Activated B cell treated with CpG ODN at 0.5 μM for 24 hours (primary cell): Measurements from ENCODE around the gene CSMD2. TPM values are rescaled to one million over a fixed set of nuclear protein-coding genes. Genes with fewer than 3 reads are reported as not detected.

Experiments
- ATAC-seq: fragments of 200-7000 bp; cut with Tn5 transposase; one replicate; pipeline ENCODE4 v1.10.0; 2021; ENCODE audit warnings: low read depth, mild to moderate bottlenecking, moderate library complexity
- CTCF ChIA-PET: fragments of 350-600 bp; sonication (Branson Sonifier 250); formaldehyde crosslinking; loops from one replicate; lab custom pipeline; 2021; ENCODE audit warnings: antibody characterized with exemption; lab: Charles Lee
- POLR2A ChIA-PET: fragments of 350-600 bp; sonication (Branson Sonifier 250); formaldehyde crosslinking; loops from one replicate; lab custom pipeline; 2021; ENCODE audit warnings: antibody characterized with exemption; lab: Charles Lee
- DNase-seq: peaks from one replicate; pipeline ENCODE4 v3.0.0; 2022
- H3K27ac Mint-ChIP-seq: one replicate; pipeline ENCODE4 v1.8.0; 2020; ENCODE audit warnings: mixed read lengths
- H3K27me3 Mint-ChIP-seq: one replicate; pipeline ENCODE4 v1.8.0; 2021; ENCODE audit warnings: mixed read lengths
- H3K36me3 Mint-ChIP-seq: one replicate; pipeline ENCODE4 v1.8.0; 2021; ENCODE audit warnings: low read depth, mixed read lengths
- H3K4me1 Mint-ChIP-seq: one replicate; pipeline ENCODE4 v1.8.0; 2021; ENCODE audit warnings: mixed read lengths
- H3K4me3 Mint-ChIP-seq: one replicate; pipeline ENCODE4 v1.8.0; 2020; ENCODE audit warnings: mild to moderate bottlenecking, mixed read lengths
- H3K9me3 Mint-ChIP-seq: one replicate; pipeline ENCODE4 v1.8.0; 2020; ENCODE audit warnings: mixed read lengths
- intact Hi-C: fragments of 100-400 bp; cut with micrococcal nuclease; formaldehyde crosslinking; loops from one replicate; pipeline ENCODE4 v1.15.1; 2024
- total RNA-seq: library from RNA; stranded (reverse); gene quantifications from 2 replicates; pipeline ENCODE4 v1.2.3, GENCODE V29; 2022
- TF ChIP-seq, protein P1 (sequence below): fragments of 200-600 bp; IDR thresholded peaks from one replicate; pipeline ENCODE4 v1.8.0; 2022; ENCODE audit warnings: antibody characterized with exemption, mild to moderate bottlenecking

CSMD2 gene
- total RNA-seq, 1 donor from 2014 or later: not detected

DNA sequence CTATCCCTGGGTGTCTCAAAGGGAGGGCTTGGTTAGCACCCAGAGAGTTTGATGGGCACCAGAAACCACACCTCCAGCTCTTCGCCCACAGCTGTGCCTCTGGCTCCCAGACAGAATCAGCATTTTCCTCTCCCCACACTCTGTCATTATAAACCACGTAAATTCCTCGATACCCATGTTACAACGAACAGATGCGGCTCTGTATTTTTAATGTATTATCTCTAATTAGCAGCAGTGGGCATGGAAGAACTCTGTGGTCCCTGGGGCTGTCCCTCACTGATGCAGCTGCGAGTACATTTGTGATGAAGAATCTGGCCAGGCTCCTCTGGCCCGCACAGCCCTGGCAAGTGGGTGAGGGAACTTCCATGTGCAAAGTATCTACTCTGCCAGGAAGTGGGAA is 290.4 kb downstream of the CSMD2 start:
- H3K4me3 Mint-ChIP-seq: no peak overlapping the region
- no peaks in the 10 kb centered on the region for H3K4me1 Mint-ChIP-seq
- no peak for ATAC-seq
- CTCF ChIA-PET: no interaction called here
- TF ChIP-seq, protein P1, sequence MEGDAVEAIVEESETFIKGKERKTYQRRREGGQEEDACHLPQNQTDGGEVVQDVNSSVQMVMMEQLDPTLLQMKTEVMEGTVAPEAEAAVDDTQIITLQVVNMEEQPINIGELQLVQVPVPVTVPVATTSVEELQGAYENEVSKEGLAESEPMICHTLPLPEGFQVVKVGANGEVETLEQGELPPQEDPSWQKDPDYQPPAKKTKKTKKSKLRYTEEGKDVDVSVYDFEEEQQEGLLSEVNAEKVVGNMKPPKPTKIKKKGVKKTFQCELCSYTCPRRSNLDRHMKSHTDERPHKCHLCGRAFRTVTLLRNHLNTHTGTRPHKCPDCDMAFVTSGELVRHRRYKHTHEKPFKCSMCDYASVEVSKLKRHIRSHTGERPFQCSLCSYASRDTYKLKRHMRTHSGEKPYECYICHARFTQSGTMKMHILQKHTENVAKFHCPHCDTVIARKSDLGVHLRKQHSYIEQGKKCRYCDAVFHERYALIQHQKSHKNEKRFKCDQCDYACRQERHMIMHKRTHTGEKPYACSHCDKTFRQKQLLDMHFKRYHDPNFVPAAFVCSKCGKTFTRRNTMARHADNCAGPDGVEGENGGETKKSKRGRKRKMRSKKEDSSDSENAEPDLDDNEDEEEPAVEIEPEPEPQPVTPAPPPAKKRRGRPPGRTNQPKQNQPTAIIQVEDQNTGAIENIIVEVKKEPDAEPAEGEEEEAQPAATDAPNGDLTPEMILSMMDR: no peak
- H3K9me3 Mint-ChIP-seq: no peaks in the 10 kb centered on the region
- H3K27me3 Mint-ChIP-seq: no peaks in the 10 kb centered on the region
- DNase-seq: no peak
- no peak overlapping the region for H3K27ac Mint-ChIP-seq
- intact Hi-C loops: no loop called here
- no peaks in the 10 kb centered on the region for H3K36me3 Mint-ChIP-seq
- POLR2A ChIA-PET: no interaction called here

DNA sequence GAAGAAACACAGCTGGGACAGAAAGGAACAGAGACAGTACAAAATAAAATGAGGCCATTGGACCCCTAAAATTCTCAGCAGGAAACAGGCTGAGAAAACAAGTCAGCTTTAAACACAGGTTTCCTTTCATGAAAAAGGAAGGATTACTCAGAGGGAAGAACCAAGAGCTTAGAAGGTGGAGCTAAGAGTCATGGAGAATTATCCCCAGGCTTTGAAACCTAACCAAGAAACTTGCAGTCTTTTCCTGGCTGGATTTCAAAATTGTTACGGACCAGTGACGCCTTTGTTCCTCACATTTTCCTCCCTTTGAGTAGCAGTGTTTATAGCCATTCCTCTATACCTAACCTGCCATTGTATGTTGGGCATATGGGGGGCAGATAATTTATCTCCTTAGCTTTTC is 292.3 kb downstream of the CSMD2 start:
- Mint-ChIP-seq H3K27me3 (no peaks in the 10 kb centered on the region), H3K4me3 (no peak overlapping the region), H3K9me3 (no peaks in the 10 kb centered on the region), H3K27ac (no peak overlapping the region), H3K4me1 (no peaks in the 10 kb centered on the region), H3K36me3 (no peaks in the 10 kb centered on the region)
- ChIA-PET CTCF (no interaction called here), POLR2A (no interaction called here)
- intact Hi-C loops: no loop called here
- DNase-seq (no peak), ATAC-seq (no peak)
- TF ChIP-seq, protein P1: no peak

DNA sequence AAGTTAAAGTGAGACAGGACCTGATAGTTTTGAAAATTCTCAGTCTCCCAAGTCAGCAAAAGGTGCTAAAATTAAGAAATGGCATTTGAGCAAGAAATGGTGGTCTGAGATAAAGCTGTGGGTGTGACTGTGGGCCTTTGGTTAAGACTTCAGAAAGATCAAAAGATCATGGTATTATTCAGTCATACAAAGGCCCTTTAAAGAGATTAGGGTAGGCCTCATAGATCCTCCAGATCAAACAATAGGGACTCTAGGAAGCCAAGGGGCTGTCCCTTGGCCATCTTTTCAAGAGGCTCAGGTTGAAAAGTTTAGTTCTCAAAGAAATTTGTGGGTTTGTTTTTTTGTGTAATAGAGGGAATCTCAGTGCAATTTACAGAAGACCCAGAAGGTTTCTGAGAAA is 292.8 kb downstream of the CSMD2 start:
- CTCF ChIA-PET: no interaction called here
- intact Hi-C loops: no loop called here
- Mint-ChIP-seq H3K4me1 (no peaks in the 10 kb centered on the region), H3K36me3 (no peaks in the 10 kb centered on the region), H3K27me3 (no peaks in the 10 kb centered on the region), H3K27ac (no peak overlapping the region), H3K9me3 (no peaks in the 10 kb centered on the region), H3K4me3 (no peak overlapping the region)
- DNase-seq: no peak
- TF ChIP-seq, protein P1: no peak
- ATAC-seq: no peak
- POLR2A ChIA-PET: no interaction called here

DNA sequence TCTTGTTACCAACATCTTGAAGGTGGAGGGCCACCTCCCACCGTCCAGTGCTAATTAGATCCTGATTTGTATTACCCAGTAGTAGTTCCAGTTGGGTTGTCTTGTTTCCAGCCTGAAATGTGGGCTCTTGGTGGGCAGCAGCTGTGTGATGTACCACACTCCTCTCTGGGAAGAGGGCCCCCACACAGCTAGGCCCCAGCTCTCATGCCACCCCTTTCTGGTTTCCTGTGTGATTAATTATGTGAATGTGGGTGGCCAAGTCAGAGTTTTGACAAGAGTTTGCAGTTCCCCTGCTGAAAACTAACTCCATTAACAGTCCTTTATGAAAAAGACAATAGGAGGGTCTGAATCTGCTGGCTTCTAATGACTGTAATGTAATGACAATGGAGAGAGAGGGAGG is 297.3 kb downstream of the CSMD2 start:
- no peaks in the 10 kb centered on the region for H3K9me3 Mint-ChIP-seq
- no peaks in the 10 kb centered on the region for H3K36me3 Mint-ChIP-seq
- DNase-seq: no peak
- peak overlapping the region; percentile 16 for H3K27ac Mint-ChIP-seq
- H3K4me1 Mint-ChIP-seq: no peaks in the 10 kb centered on the region
- no peaks in the 10 kb centered on the region for H3K27me3 Mint-ChIP-seq
- intact Hi-C loops: no loop called here
- ChIA-PET CTCF (no interaction called here), POLR2A (no interaction called here)
- H3K4me3 Mint-ChIP-seq: no peak overlapping the region
- ATAC-seq: no peak
- TF ChIP-seq, protein P1: no peak

DNA sequence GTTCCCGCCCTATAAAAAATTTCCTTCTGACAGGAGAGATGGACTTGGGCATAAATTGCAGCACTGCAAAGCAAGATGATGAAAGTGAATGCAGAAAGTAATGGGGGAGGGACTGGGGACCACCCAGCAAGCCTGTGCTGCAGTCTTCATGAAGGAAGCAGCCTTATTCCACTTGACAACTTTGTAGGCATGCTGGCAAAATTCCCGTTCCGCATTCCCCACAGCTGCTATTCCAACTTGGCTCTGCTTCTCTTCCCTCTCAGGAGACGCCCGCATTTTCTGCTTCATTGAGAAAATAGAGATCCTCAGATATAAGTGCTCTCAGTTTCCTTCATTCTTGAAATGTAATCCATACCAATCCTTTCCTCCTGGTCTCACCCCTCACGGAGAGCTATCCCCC is 298.7 kb downstream of the CSMD2 start:
- no peaks in the 10 kb centered on the region for H3K4me1 Mint-ChIP-seq
- H3K4me3 Mint-ChIP-seq: no peak overlapping the region
- H3K36me3 Mint-ChIP-seq: no peaks in the 10 kb centered on the region
- H3K27me3 Mint-ChIP-seq: no peaks in the 10 kb centered on the region
- ChIA-PET POLR2A (no interaction called here), CTCF (no interaction called here)
- TF ChIP-seq, protein P1: no peak
- intact Hi-C loops: no loop called here
- DNase-seq: no peak
- H3K9me3 Mint-ChIP-seq: no peaks in the 10 kb centered on the region
- no peak overlapping the region for H3K27ac Mint-ChIP-seq
- no peak for ATAC-seq
